Right lobe of liver (tissue), 6 donors: ENCODE data around the gene SETBP1. TPM values are rescaled to one million over a fixed set of nuclear protein-coding genes. Genes with fewer than 3 reads are reported as not detected.
A peak's percentile ranks its signal among the peaks of the same experiment; 100 is the strongest.

Experiments used
- ATAC-seq, 4 donors: fragments of 200-7000 bp; cut with Tn5 transposase; one replicate each; pipeline ENCODE4 v1.9.1; 2020; ENCODE audit warnings: mild to moderate bottlenecking in 4 of 4, moderate library complexity in 4 of 4
- DNase-seq, 3 donors: peaks; one replicate each; pipeline ENCODE4 v3.0.0-alpha.2; 2020
- H3K27ac ChIP-seq, 3 donors: fragments of 200-600 bp; one replicate each; pipeline ENCODE4 v1.8.0; 2022
- H3K27me3 ChIP-seq, 2 donors: fragments of 200-600 bp; one replicate each; pipeline ENCODE4 v1.8.0; 2022
- H3K36me3 ChIP-seq, 4 donors: fragments of 200-600 bp; sonication (generic) in 1 of 4; one replicate each; pipeline versions ENCODE4 v1.5.1 to v1.8.0; 2017 to 2022; ENCODE audit warnings: control low read depth in 1 of 4
- H3K4me1 ChIP-seq, 4 donors: fragments of 200-600 bp; sonication (generic) in 1 of 4; one replicate each; pipeline versions ENCODE4 v1.5.1 to v1.8.0; 2017 to 2022; ENCODE audit warnings: control low read depth in 1 of 4
- H3K4me3 ChIP-seq, 3 donors: fragments of 200-600 bp; one replicate each; pipeline ENCODE4 v1.8.0; 2022
- H3K9me3 ChIP-seq, 4 donors: fragments of 200-600 bp; sonication (generic) in 1 of 4; one replicate each; pipeline versions ENCODE4 v1.5.1 to v1.8.0; 2017 to 2022; ENCODE audit warnings: control low read depth in 1 of 4
- CTCF ChIP-seq, 4 donors: fragments of 200-600 bp in 3 of 4; fragments of 450-650 bp in 1 of 4; IDR thresholded peaks; one replicate each; pipeline versions ENCODE4 v1.5.1 to v1.8.0; 2016 to 2022; ENCODE audit warnings: antibody characterized with exemption in 4 of 4, mild to moderate bottlenecking in 2 of 4
- POLR2A ChIP-seq: fragments of 450-650 bp; IDR thresholded peaks from one replicate; pipeline ENCODE4 v1.6.1; 2017; ENCODE audit warnings: antibody characterized with exemption, mild to moderate bottlenecking
- WGBS: methylation state at CpG from one replicate; pipeline ENCODE4 v1.1.6; 2018; ENCODE audit warnings: low coverage, low lambda C conversion rate; ENCODE audit not compliant: insufficient coverage; ENCODE audit errors: missing lambda C conversion rate; 5-methylcytosine and 5-hydroxymethylcytosine counted together
- intact Hi-C, 2 donors: fragments of 100-400 bp; cut with DNase I; formaldehyde crosslinking; loops; one replicate each; pipeline versions ENCODE4 v1.11.2 to v1.14.1; 2022
- total RNA-seq, 6 experiments: library from RNA; depleted of rRNA in 2 of 6; stranded (reverse); fragments of >200 nt in 2 of 6; fragmentation: NEBNext Ultra II Directional in 3 of 6; extraction: Animal tissue kit (Norgen Biotek cat#: 25700) in 3 of 6; gene quantifications; one replicate each; pipeline versions ENCODE4 v1.1.0 to v1.2.4, GENCODE V29; 2016 to 2023
- donor health status: DM: no; HTN: yes; CAD: no.
- donor health status: DM: no; HTN: no; CAD: no.
- donor health status: DM: no; HTN: no; CAD: no.
- donor health status: DM: no; HTN: yes; CAD: no.
- donor health status: DM: no; HTN: yes; CAD: no.

The SETBP1 gene
- total RNA-seq, 6 experiments from 2014 or later, result 14.3 to 29.1 (median 16.6) TPM

- Histone ChIP-seq H3K4me3 (no peak overlapping the region), H3K27ac (no peak overlapping the region), H3K36me3 (no peaks in the 10 kb centered on the region), H3K9me3 (no peaks in the 10 kb centered on the region), H3K4me1 (peaks cover 0 to 14% (median 3%) of the 10 kb centered on the region in 4 donors), H3K27me3 (no peaks in the 10 kb centered on the region)
- ATAC-seq, result no peak
- DNase-seq, result no peak
- TF ChIP-seq CTCF (IDR thresholded peaks at IDR 0.05), result no peak
- no peak for TF ChIP-seq POLR2A
- 90% methylated on average over 11 of the region's 11 CpGs for WGBS
- intact Hi-C loops, result no loop called here
Measured at GRCh38 chr18:44779753-44780292, 99.1 kb downstream of the SETBP1 start.

- ATAC-seq, result no peak
- peaks cover 0 to 14% (median 3%) of the 10 kb centered on the region in 4 donors for H3K4me1 ChIP-seq
- intact Hi-C loops, result no loop called here
- DNase-seq, result no peak
- H3K9me3 ChIP-seq, result no peaks in the 10 kb centered on the region
- TF ChIP-seq CTCF (IDR thresholded peaks at IDR 0.05) (no peak), POLR2A (no peak)
- no peak overlapping the region for H3K27ac ChIP-seq
- WGBS, result 33% methylated on average over 3 of the region's 3 CpGs
- H3K27me3 ChIP-seq, result no peaks in the 10 kb centered on the region
- H3K4me3 ChIP-seq, result no peak overlapping the region
- no peaks in the 10 kb centered on the region for H3K36me3 ChIP-seq
Measured at GRCh38 chr18:44781886-44782285, 101.2 kb downstream of the SETBP1 start.

- intact Hi-C loops, result no loop called here
- Histone ChIP-seq H3K27me3 (no peaks in the 10 kb centered on the region), H3K9me3 (no peaks in the 10 kb centered on the region), H3K4me1 (peaks cover 0 to 7% (median under 1%) of the 10 kb centered on the region in 4 donors), H3K27ac (no peak overlapping the region), H3K36me3 (no peaks in the 10 kb centered on the region), H3K4me3 (no peak overlapping the region)
- TF ChIP-seq POLR2A, result no peak
- no peak for TF ChIP-seq CTCF (IDR thresholded peaks at IDR 0.05)
- WGBS, result 94% methylated on average over 2 of the region's 5 CpGs
- ATAC-seq (no peak), DNase-seq (no peak)
Measured at GRCh38 chr18:44782617-44783016, 101.9 kb downstream of the SETBP1 start.

GRCh38 chr18:44783371-44783770 lies 102.7 kb downstream of the SETBP1 start:
- peaks cover 0 to 2% (median 0%) of the 10 kb centered on the region in 4 donors for H3K4me1 ChIP-seq
- H3K4me3 ChIP-seq, result no peak overlapping the region
- no peaks in the 10 kb centered on the region for H3K27me3 ChIP-seq
- ATAC-seq (peak; percentile 40 to 78 (median 68)), DNase-seq (no peak)
- no peak overlapping the region for H3K27ac ChIP-seq
- WGBS, result 50% methylated on average over 1 of the region's 1 CpG
- H3K36me3 ChIP-seq, result no peaks in the 10 kb centered on the region
- H3K9me3 ChIP-seq, result no peaks in the 10 kb centered on the region
- intact Hi-C loops, result no loop called here
- TF ChIP-seq POLR2A, result no peak
- TF ChIP-seq CTCF (IDR thresholded peaks at IDR 0.05), result no peak

- DNase-seq (no peak), ATAC-seq (no peak)
- no peaks in the 10 kb centered on the region for H3K27me3 ChIP-seq
- H3K36me3 ChIP-seq, result no peaks in the 10 kb centered on the region
- peaks cover 0 to 26% (median 9%) of the 10 kb centered on the region in 4 donors for H3K4me1 ChIP-seq
- no peaks in the 10 kb centered on the region for H3K9me3 ChIP-seq
- intact Hi-C loops, result no loop called here
- H3K4me3 ChIP-seq, result no peak overlapping the region
- H3K27ac ChIP-seq, result no peak overlapping the region
- TF ChIP-seq POLR2A (no peak), CTCF (IDR thresholded peaks at IDR 0.05) (no peak)
Measured at GRCh38 chr18:44786257-44786656, 105.6 kb downstream of the SETBP1 start.
